ENCODE measurements around the gene C14orf132. TPM values are rescaled to one million over a fixed set of nuclear protein-coding genes. Genes with fewer than 3 reads are reported as not detected.
"Not testable (repeated sequence)": the region's sequence is repeated elsewhere in the genome, so short reads cannot be mapped to it uniquely, and the experiment has no call there.

The C14orf132 gene
- total RNA-seq, 4 donors from 2014 or later, result 2.7 to 3.7 (median 3.0) TPM

- no peaks in the 10 kb centered on the region for H3K36me3 ChIP-seq
- intact Hi-C loops (cut with DNase I), result no loop called here
- TF ChIP-seq CTCF (IDR thresholded peaks at IDR 0.05) (no peak), POLR2A (IDR thresholded peaks at IDR 0.05) (no peak)
- H3K9me3 ChIP-seq, result no peaks in the 10 kb centered on the region
- no peak overlapping the region for H3K27ac ChIP-seq
- DNase-seq, result no peak
- H3K4me1 ChIP-seq, result no peaks in the 10 kb centered on the region
- H3K27me3 ChIP-seq, result peaks cover 5% of the 10 kb centered on the region
- WGBS, 2 donors, result 53 to 59% methylated on average over 4 to 5 of the region's 5 CpGs
- H3K4me3 ChIP-seq (replicated peaks in 1 of 3), result no peak overlapping the region
These were observed 37.2 kb upstream of the C14orf132 start for GRCh38 chr14:96001866-96002497.

DNA sequence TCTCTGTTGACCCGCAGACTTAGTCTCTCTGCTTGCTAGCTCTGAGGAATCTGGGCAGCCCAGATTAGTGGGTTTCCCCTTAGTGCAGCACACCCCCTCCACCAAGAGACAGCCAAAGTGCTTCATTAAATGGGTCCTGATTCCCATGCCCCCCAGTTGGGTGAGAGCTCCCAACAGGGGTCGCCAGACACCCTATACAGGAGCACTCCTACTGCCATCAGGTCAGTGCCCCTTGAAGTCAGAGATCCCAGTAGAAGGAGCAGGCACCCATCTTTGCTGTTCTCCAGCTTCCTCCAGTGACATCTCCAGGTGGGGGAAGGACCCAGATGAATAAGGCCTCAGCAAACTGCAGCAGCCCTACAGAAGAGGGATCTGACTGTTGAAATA, 36.7 kb upstream of the C14orf132 start:
- WGBS, 2 donors, result 49% methylated on average over 2 of the region's 2 CpGs; no CpG with 5 or more reads in 1 of the 2 donors
- no peaks in the 10 kb centered on the region for H3K36me3 ChIP-seq
- no peak for DNase-seq
- no peak overlapping the region for H3K27ac ChIP-seq
- no peaks in the 10 kb centered on the region for H3K4me1 ChIP-seq
- intact Hi-C loops (cut with DNase I), result no loop called here
- H3K4me3 ChIP-seq (replicated peaks in 1 of 3), result no peak overlapping the region
- no peaks in the 10 kb centered on the region for H3K9me3 ChIP-seq
- no peaks in the 10 kb centered on the region for H3K27me3 ChIP-seq
- TF ChIP-seq POLR2A (IDR thresholded peaks at IDR 0.05) (no peak), CTCF (IDR thresholded peaks at IDR 0.05) (no peak)

DNA sequence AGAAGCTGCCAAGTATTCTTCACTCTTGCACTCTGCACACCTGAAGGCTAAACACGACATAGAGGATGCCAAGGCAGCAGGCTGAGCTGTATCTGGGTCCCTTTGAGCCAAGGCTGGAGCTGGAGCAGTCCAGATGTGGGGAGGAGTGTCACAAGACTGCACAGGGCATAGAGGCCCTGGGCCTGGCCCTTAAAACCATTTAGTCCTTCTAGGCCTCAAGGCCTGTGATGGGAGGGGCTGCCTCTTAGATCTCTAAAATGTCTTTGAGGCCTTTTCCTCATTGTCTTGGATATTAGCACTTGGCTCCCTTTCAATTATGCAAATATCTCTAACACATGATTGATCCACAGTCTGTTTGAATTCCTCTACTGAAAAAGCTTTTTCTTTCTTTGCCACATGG, 28.0 kb upstream of the C14orf132 start:
- intact Hi-C loops (cut with DNase I), result no loop called here
- H3K4me1 ChIP-seq, result no peaks in the 10 kb centered on the region
- 63 to 71% methylated on average over 1 of the region's 1 CpG for WGBS, 2 donors

DNA sequence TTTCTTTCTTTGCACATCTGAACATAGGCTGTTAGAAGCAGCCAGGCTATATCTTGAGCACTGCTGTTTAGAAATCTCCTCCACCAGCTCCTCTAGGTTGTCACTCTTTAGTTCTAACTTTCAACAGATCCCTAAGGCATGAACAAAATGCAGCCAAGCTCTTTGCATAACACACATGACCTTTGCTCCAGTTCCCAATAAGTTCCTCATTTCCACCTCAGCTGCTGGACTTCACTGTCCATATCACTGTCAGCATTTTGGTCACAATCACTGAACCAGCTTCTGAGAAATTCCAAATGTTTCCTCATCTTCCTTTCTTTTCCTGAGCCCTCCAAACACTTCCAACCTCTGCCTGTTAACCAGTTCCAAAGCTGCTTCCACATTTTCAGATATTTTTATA, 27.6 kb upstream of the C14orf132 start:
- H3K36me3 ChIP-seq, result no peaks in the 10 kb centered on the region
- no peak for DNase-seq
- H3K9me3 ChIP-seq, result no peaks in the 10 kb centered on the region
- no peaks in the 10 kb centered on the region for H3K4me1 ChIP-seq
- no peaks in the 10 kb centered on the region for H3K27me3 ChIP-seq
- TF ChIP-seq POLR2A (IDR thresholded peaks at IDR 0.05) (no peak), CTCF (IDR thresholded peaks at IDR 0.05) (no peak)
- H3K4me3 ChIP-seq (replicated peaks in 1 of 3), result no peak overlapping the region
- intact Hi-C loops (cut with DNase I), result no loop called here
- no peak overlapping the region for H3K27ac ChIP-seq

More for the DNA sequence above, 28.0 kb upstream of the C14orf132 start:
- no peak for TF ChIP-seq POLR2A (IDR thresholded peaks at IDR 0.05)
- no peak for TF ChIP-seq CTCF (IDR thresholded peaks at IDR 0.05)
- H3K36me3 ChIP-seq, result no peaks in the 10 kb centered on the region
- no peak overlapping the region for H3K4me3 ChIP-seq (replicated peaks in 1 of 3)
- no peaks in the 10 kb centered on the region for H3K9me3 ChIP-seq
- H3K27me3 ChIP-seq, result no peaks in the 10 kb centered on the region
- DNase-seq, result no peak
- no peak overlapping the region for H3K27ac ChIP-seq

GRCh38 chr14:96012757-96013156, 26.4 kb upstream of the C14orf132 start:
- 91 to 93% methylated on average over 1 of the region's 1 CpG for WGBS, 2 donors
- H3K9me3 ChIP-seq; H3K27ac ChIP-seq; H3K27me3 ChIP-seq; H3K4me1 ChIP-seq; H3K36me3 ChIP-seq; H3K4me3 ChIP-seq (replicated peaks in 1 of 3); DNase-seq; intact Hi-C loops (cut with DNase I): not testable (repeated sequence)

DNA sequence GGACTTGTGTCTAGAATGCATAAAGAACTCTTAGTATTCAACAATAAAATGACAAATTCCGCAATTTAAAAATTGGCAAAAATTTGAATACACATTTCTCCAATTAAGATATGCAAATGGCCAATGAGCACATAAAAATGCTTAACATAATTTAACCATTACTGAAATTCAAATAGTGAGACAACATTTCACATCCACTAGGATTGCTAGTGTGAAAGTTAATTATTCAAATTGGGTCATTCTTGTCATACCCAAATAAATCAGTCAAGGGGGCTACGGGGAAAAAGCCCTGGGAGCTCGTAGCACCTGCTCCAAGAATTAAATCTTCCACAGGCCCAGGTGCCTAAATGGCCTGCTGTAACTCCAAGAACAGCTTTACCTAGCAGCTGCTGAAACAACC, 25.0 kb upstream of the C14orf132 start:
- no peak overlapping the region for H3K27ac ChIP-seq
- H3K4me1 ChIP-seq, result no peaks in the 10 kb centered on the region
- H3K27me3 ChIP-seq, result no peaks in the 10 kb centered on the region
- no peaks in the 10 kb centered on the region for H3K9me3 ChIP-seq
- no peaks in the 10 kb centered on the region for H3K36me3 ChIP-seq
- no peak overlapping the region for H3K4me3 ChIP-seq (replicated peaks in 1 of 3)
- DNase-seq, result no peak
- no peak for TF ChIP-seq POLR2A (IDR thresholded peaks at IDR 0.05)
- no peak for TF ChIP-seq CTCF (IDR thresholded peaks at IDR 0.05)
- 86 to 89% methylated on average over 3 of the region's 3 CpGs for WGBS, 2 donors
- intact Hi-C loops (cut with DNase I), result no loop called here
